NK-92 (cell line): Measurements from ENCODE around the gene KCNIP1.

Experiments
- DNase-seq: peaks from one replicate; lab custom pipeline; 2025; ENCODE audit not compliant: unreplicated experiment; lab: John Stamatoyannopoulos, UW

The KCNIP1 gene

GRCh38 chr5:170639221-170639925 is 135.6 kb downstream of the KCNIP1 start:
- no peak for DNase-seq

- DNase-seq = no peak
Measured at GRCh38 chr5:170640731-170641588, 137.1 kb downstream of the KCNIP1 start.

- DNase-seq = no peak
Measured at GRCh38 chr5:170641589-170642031, 137.8 kb downstream of the KCNIP1 start.

GRCh38 chr5:170642066-170642735 is 138.4 kb downstream of the KCNIP1 start:
- no peak for DNase-seq

GRCh38 chr5:170642776-170643436 is 139.1 kb downstream of the KCNIP1 start:
- no peak for DNase-seq

- DNase-seq = no peak
Measured at GRCh38 chr5:170643591-170643990, 139.8 kb downstream of the KCNIP1 start.

GRCh38 chr5:170644501-170644900 is 140.7 kb downstream of the KCNIP1 start:
- DNase-seq = no peak

GRCh38 chr5:170648541-170648940 is 144.7 kb downstream of the KCNIP1 start:
- DNase-seq = no peak

- no peak for DNase-seq
Measured at GRCh38 chr5:170650850-170651249, 147.0 kb downstream of the KCNIP1 start.

GRCh38 chr5:170651604-170652277 is 147.9 kb downstream of the KCNIP1 start:
- DNase-seq = no peak

GRCh38 chr5:170655476-170655875 is 151.7 kb downstream of the KCNIP1 start:
- no peak for DNase-seq

GRCh38 chr5:170655920-170656319 is 152.1 kb downstream of the KCNIP1 start:
- no peak for DNase-seq

- DNase-seq = no peak
Measured at GRCh38 chr5:170656346-170656745, 152.5 kb downstream of the KCNIP1 start.

GRCh38 chr5:170660531-170660930 is 156.7 kb downstream of the KCNIP1 start:
- DNase-seq = no peak

- no peak for DNase-seq
Measured at GRCh38 chr5:170662966-170663365, 159.1 kb downstream of the KCNIP1 start.

- no peak for DNase-seq
Measured at GRCh38 chr5:170678811-170679210, 175.0 kb downstream of the KCNIP1 start.

- no peak for DNase-seq
Measured at GRCh38 chr5:170681013-170681433, 177.2 kb downstream of the KCNIP1 start.

- no peak for DNase-seq
Measured at GRCh38 chr5:170691657-170692056, 187.8 kb downstream of the KCNIP1 start.

GRCh38 chr5:170693701-170694100 is 189.9 kb downstream of the KCNIP1 start:
- DNase-seq = no peak

GRCh38 chr5:170694911-170695310 is 191.1 kb downstream of the KCNIP1 start:
- DNase-seq = no peak

- DNase-seq = no peak
Measured at GRCh38 chr5:170697031-170697430, 193.2 kb downstream of the KCNIP1 start.
